ENCODE results near the gene PCNA. TPM values are rescaled to one million over a fixed set of nuclear protein-coding genes. Genes with fewer than 3 reads are reported as not detected.

PCNA gene
- total and polyA plus RNA-seq, 9 of the 15 experiments (the other 6 are each of a cell fraction or from before 2014, with no cell fraction given), result 213 to 390 (median 291) TPM

GRCh38 chr20:5122873-5123260, 3.1 kb upstream of the PCNA start (continued):
- TF ChIP-seq U2AF1 (optimal IDR thresholded peaks at IDR 0.05; ENCODE audit: low read depth, low read length) (no peak), ZFX (CRISPR knock-in tag; IDR thresholded peaks at IDR 0.05) (peak; percentile 26; the same call in 1 of the 2 replicates), ZC3H11A (IDR thresholded peaks at IDR 0.05; ENCODE audit: low read depth, low read length) (no peak), SREBF1 (IDR thresholded peaks at IDR 0.05; ENCODE audit: borderline replicate concordance, low read depth, low read length) (no peak), FOXK2 (conservative IDR thresholded peaks at IDR 0.05 in 1 of 2, IDR thresholded peaks at IDR 0.05 in 1 of 2; ENCODE audit: low read depth in 2 of 2) (peak; percentile 82 to 86), HDAC6 (IDR thresholded peaks at IDR 0.05; ENCODE audit: low read depth, low read length) (no peak), PATZ1 (CRISPR knock-in tag; IDR thresholded peaks at IDR 0.05; ENCODE audit: borderline replicate concordance) (no peak), TCFL5 (CRISPR knock-in tag; conservative IDR thresholded peaks at IDR 0.05) (no peak), NUFIP1 (IDR thresholded peaks at IDR 0.05; ENCODE audit: partially characterized antibody) (no peak), PHB2 (IDR thresholded peaks at IDR 0.05; ENCODE audit: low read depth) (no peak), BACH1 (tag; IDR thresholded peaks at IDR 0.05) (no peak), TAF15 (IDR thresholded peaks at IDR 0.05; ENCODE audit: low read depth, low read length) (no peak), ZNF766 (CRISPR knock-in tag; conservative IDR thresholded peaks at IDR 0.05) (no peak), ZNF592 (IDR thresholded peaks at IDR 0.05) (no peak), KLF10 (CRISPR knock-in tag; IDR thresholded peaks at IDR 0.05) (no peak), SMARCC2 (IDR thresholded peaks at IDR 0.05; ENCODE audit: low read depth) (peak; percentile 23; the same call in 1 of the 2 replicates), LCOR (CRISPR knock-in tag; IDR thresholded peaks at IDR 0.05) (no peak), ZNF668 (CRISPR knock-in tag; IDR thresholded peaks at IDR 0.05) (no peak), MECOM (CRISPR knock-in tag; IDR thresholded peaks at IDR 0.05) (no peak), NR2C1 (IDR thresholded peaks at IDR 0.05) (no peak), NR2C1 (tag; IDR thresholded peaks at IDR 0.05) (0 out of 2 replicates have a peak, but pooled peaks have one; percentile 17), ZNF436 (CRISPR knock-in tag; IDR thresholded peaks at IDR 0.05) (no peak), PHF21A (IDR thresholded peaks at IDR 0.05; ENCODE audit: borderline replicate concordance, low read depth) (no peak), ETV5 (CRISPR knock-in tag; IDR thresholded peaks at IDR 0.05; ENCODE audit: low read depth) (no peak), SIN3A (IDR thresholded peaks at IDR 0.05; ENCODE audit: borderline replicate concordance in 2 of 2, control insufficient read depth in 1 of 2, low read depth in 2 of 2, low read length in 2 of 2) (no peak)

Measured in K562 (cell line).